ENCODE data around the gene KLHL17. TPM values are rescaled to one million over a fixed set of nuclear protein-coding genes. Genes with fewer than 3 reads are reported as not detected.

The KLHL17 gene
- total and polyA plus RNA-seq, 9 of the 15 experiments (the other 6 are each of a cell fraction or from before 2014, with no cell fraction given), result 0.14 to 84.8 (median 13.0) TPM

GRCh38 chr1:917076-917459 is 43.3 kb upstream of the KLHL17 start:
- Histone ChIP-seq H3K9me3 (replicated peaks; ENCODE audit: control insufficient read depth, insufficient read depth, low read depth, low read length) (no peaks in the 10 kb centered on the region), H3K27me3 (ENCODE audit: control insufficient read depth in 2 of 2, insufficient read depth in 2 of 2, low read length in 2 of 2) (peaks cover 33 to 73% of the 10 kb centered on the region in 2 experiments; a peak in 4 of 5 replicates), H3K4me1 (replicated peaks in 1 of 2; ENCODE audit: control insufficient read depth in 2 of 2, insufficient read depth in 2 of 2, low read length in 2 of 2) (peaks cover 15 to 82% of the 10 kb centered on the region in 2 experiments), H3K4me2 (ENCODE audit: insufficient read depth, low read length) (no peak overlapping the region), H2AFZ (ENCODE audit: low read depth, low read length) (no peak overlapping the region), H3K9me1 (ENCODE audit: control insufficient read depth, insufficient read depth, low read length) (no peaks in the 10 kb centered on the region), H3K36me3 (ENCODE audit: control insufficient read depth, insufficient read depth, low read length) (no peaks in the 10 kb centered on the region), H3K9ac (ENCODE audit: insufficient read depth in 1 of 2, low read depth in 2 of 2, low read length in 2 of 2) (peak overlapping the region in 1 of 2 experiments; percentile 38; a peak in 2 of 4 replicates), H3K4me3 (no peak overlapping the region), H3K79me2 (ENCODE audit: control insufficient read depth, insufficient read depth, low read length) (no peaks in the 10 kb centered on the region), H4K20me1 (replicated peaks; ENCODE audit: control insufficient read depth, insufficient read depth, low read length) (peaks cover 41% of the 10 kb centered on the region), H3K27ac (ENCODE audit: extremely low read depth, low read depth, low read length) (no peak overlapping the region)
- 11% methylated on average over 7 of the region's 7 CpGs for WGBS (ENCODE audit: insufficient coverage, low coverage, missing lambda C conversion rate)
- FAIRE-seq (no peak), DNase-seq (ENCODE audit: extremely low read depth in 1 of 4, low spot score in 3 of 4) (no peak), ATAC-seq (no peak)
- intact Hi-C loops (cut with micrococcal nuclease) (no loop called here), in situ Hi-C loops (cut with MboI) (no loop called here)
- POLR2A ChIA-PET, result interaction anchor here (0.6 to 1.6 kb wide), 5 partner anchors 9 to 91 kb away, joined by 3 to 4 read pairs (median 3); no protein-coding TSS in a partner anchor
- CTCF ChIA-PET (ENCODE audit: low intra/inter-chr PET ratio), result no interaction called here
- BruUV-seq (replicated peaks), result no TSS peak
- TF ChIP-seq BCOR (IDR thresholded peaks at IDR 0.05), result no peak
- TF ChIP-seq NFIX (CRISPR knock-in tag; IDR thresholded peaks at IDR 0.05; ENCODE audit: low read depth), result no peak
- TF ChIP-seq PURB (CRISPR knock-in tag; IDR thresholded peaks at IDR 0.05; ENCODE audit: low read depth), result no peak
- peak; percentile 35 for TF ChIP-seq HMGN3 (IDR thresholded peaks at IDR 0.05; ENCODE audit: borderline replicate concordance, extremely low read depth, insufficient read length, low read depth, low read length)
- no peak for TF ChIP-seq JUND (IDR thresholded peaks at IDR 0.05; ENCODE audit: borderline replicate concordance, low read depth, low read length)
- no peak for TF ChIP-seq JUND (tag; IDR thresholded peaks at IDR 0.05; ENCODE audit: borderline replicate concordance, low read depth, low read length)
- no peak for TF ChIP-seq NCOA6 (IDR thresholded peaks at IDR 0.05)
- TF ChIP-seq U2AF2 (optimal IDR thresholded peaks at IDR 0.05; ENCODE audit: low read depth, low read length), result no peak
- no peak for TF ChIP-seq ZNF592 (IDR thresholded peaks at IDR 0.05)
- TF ChIP-seq, protein P1, sequence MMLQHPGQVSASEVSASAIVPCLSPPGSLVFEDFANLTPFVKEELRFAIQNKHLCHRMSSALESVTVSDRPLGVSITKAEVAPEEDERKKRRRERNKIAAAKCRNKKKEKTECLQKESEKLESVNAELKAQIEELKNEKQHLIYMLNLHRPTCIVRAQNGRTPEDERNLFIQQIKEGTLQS (IDR thresholded peaks at IDR 0.05), result no peak
- TF ChIP-seq, protein P1 (CRISPR knock-in tag; conservative IDR thresholded peaks at IDR 0.05), result no peak
- TF ChIP-seq HNRNPUL1 (IDR thresholded peaks at IDR 0.05; ENCODE audit: low read length), result no peak
